GM12864 (cell line): Measurements from ENCODE around the gene IKBKE.

Experiments
- DNase-seq: peaks from one replicate; pipeline ENCODE4 v3.0.0-alpha.2; 2011; ENCODE audit warnings: low read depth
- H3K4me3 ChIP-seq: 2 replicates; pipeline ENCODE4 v1.5.1; 2011; ENCODE audit warnings: mild to moderate bottlenecking, low read depth, low read length, control low read depth
- TF ChIP-seq, protein P1 (sequence below): IDR thresholded peaks from 2 replicates; pipeline ENCODE4 v1.5.1; 2011; ENCODE audit warnings: low read depth, mild to moderate bottlenecking, moderate library complexity, low read length, control low read depth, inconsistent platforms; ENCODE audit errors: missing control alignments

The IKBKE gene

GRCh38 chr1:206506405-206507283, 36.4 kb downstream of the IKBKE start:
- TF ChIP-seq, protein P1, sequence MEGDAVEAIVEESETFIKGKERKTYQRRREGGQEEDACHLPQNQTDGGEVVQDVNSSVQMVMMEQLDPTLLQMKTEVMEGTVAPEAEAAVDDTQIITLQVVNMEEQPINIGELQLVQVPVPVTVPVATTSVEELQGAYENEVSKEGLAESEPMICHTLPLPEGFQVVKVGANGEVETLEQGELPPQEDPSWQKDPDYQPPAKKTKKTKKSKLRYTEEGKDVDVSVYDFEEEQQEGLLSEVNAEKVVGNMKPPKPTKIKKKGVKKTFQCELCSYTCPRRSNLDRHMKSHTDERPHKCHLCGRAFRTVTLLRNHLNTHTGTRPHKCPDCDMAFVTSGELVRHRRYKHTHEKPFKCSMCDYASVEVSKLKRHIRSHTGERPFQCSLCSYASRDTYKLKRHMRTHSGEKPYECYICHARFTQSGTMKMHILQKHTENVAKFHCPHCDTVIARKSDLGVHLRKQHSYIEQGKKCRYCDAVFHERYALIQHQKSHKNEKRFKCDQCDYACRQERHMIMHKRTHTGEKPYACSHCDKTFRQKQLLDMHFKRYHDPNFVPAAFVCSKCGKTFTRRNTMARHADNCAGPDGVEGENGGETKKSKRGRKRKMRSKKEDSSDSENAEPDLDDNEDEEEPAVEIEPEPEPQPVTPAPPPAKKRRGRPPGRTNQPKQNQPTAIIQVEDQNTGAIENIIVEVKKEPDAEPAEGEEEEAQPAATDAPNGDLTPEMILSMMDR = no peak
- DNase-seq = no peak
- peak overlapping the region; percentile 76 for H3K4me3 ChIP-seq

DNA sequence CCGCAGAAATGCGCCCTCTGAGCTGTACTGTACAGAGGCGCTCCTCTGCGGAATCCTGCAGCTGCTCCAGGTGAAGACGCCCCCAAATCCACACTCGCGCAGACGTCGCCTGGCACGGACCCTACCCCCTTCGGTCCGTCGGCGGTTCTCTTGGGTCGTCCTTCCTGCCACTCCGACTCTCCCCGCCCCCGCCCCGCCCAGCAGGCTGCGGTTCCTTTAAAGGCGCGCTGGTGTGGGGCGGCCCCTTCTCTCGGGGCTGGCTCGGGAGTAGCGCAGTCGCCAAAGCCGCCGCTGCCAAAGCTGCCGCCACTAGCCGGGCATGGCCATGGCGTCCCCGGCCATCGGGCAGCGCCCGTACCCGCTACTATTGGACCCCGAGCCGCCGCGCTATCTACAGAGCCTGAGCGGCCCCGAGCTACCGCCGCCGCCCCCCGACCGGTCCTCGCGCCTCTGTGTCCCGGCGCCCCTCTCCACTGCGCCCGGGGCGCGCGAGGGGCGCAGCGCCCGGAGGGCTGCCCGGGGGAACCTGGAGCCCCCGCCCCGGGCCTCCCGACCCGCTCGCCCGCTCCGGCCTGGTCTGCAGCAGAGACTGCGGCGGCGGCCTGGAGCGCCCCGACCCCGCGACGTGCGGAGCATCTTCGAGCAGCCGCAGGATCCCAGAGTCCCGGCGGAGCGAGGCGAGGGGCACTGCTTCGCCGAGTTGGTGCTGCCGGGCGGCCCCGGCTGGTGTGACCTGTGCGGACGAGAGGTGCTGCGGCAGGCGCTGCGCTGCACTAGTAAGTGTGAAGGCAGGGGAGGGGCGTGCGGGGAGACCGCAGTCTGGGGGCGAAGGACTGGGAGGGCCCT, 37.2 kb downstream of the IKBKE start, which contains the start of gene RASSF5:
Gene RASSF5 (plus strand): TSS at position 248 of the 846 bp plus-strand sequence. CDS start 72 bp downstream, at position 320.
- TF ChIP-seq, protein P1 = no peak
- DNase-seq = no peak
- H3K4me3 ChIP-seq = peak within 1 kb of the TSS; percentile 76

GRCh38 chr1:206508130-206508889, 38.0 kb downstream of the IKBKE start:
- H3K4me3 ChIP-seq = peak overlapping the region; percentile 76
- TF ChIP-seq, protein P1 = no peak
- DNase-seq = no peak

DNA sequence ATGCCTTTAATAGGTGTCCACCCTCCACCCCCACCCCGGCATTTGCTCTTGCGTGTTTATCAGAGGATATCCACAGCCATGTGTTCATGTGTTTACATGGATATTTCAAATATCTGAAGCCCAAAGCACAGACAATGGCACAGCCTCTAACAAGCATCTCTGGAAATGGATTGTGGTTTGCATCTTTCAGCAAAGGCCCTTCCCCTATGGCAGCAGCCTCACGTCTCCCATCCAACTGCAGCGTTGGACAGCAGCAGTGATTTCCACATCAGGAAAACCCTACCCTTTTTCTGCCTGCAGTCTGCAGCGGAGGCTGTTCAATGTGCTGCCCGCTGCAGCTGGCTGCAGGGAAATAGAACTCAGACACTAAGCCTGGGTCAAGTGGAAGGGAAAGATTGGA, 38.7 kb downstream of the IKBKE start:
- no peak for DNase-seq
- TF ChIP-seq, protein P1 = no peak
- H3K4me3 ChIP-seq = no peak overlapping the region

GRCh38 chr1:206509612-206510257, 39.5 kb downstream of the IKBKE start:
- no peak for DNase-seq
- TF ChIP-seq, protein P1 = no peak

DNA sequence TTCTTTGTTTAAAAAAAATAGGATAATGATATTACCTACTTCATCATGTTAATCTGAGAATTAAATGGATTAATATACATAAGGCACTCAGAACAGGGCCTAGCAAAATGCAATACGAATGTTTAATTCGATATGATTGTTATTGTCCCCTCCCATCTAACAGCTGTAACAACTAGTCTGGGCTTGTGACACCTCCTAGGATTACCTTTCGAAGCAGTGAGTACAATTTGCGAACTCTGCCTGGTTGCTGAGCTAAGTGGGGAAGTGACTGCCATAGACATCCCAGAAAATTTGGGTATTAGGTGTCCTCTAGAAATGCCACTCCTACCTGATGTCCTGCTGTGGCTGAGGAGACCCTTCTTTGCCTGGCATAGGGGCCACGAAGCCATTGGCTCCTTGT, 40.1 kb downstream of the IKBKE start:
- no peak overlapping the region for H3K4me3 ChIP-seq
- DNase-seq = no peak
- TF ChIP-seq, protein P1 = no peak

More at GRCh38 chr1:206509612-206510257, 39.5 kb downstream of the IKBKE start:
- no peak overlapping the region for H3K4me3 ChIP-seq
